ENCODE data around the gene TTC32. TPM values are rescaled to one million over a fixed set of nuclear protein-coding genes. Genes with fewer than 3 reads are reported as not detected.

The TTC32 gene
- polyA plus RNA-seq, 1 experiment, result 3.6 TPM

GRCh38 chr2:19859565-19859964 is 42.2 kb downstream of the TTC32 start:
- POLR2A ChIA-PET, result no interaction called here

GRCh38 chr2:19857806-19858205 is 44.0 kb downstream of the TTC32 start:
- no peak for DNase-seq (ENCODE audit: low read depth)
- CTCF ChIA-PET, result interaction anchor here (1.2 to 1.8 kb wide), 2 partner anchors 15 to 488 kb away, joined by 4 to 5 read pairs; no protein-coding TSS in a partner anchor
- H3K36me3 ChIP-seq (ENCODE audit: control insufficient read depth, insufficient read depth, low read length), result no peaks in the 10 kb centered on the region

More at GRCh38 chr2:19859565-19859964, 42.2 kb downstream of the TTC32 start:
- Histone ChIP-seq H3K36me3 (ENCODE audit: control insufficient read depth, insufficient read depth, low read length) (no peaks in the 10 kb centered on the region), H3K27me3 (ENCODE audit: control insufficient read depth, insufficient read depth, low read length) (no peaks in the 10 kb centered on the region; the same call in 1 of the 2 replicates), H3K4me3 (ENCODE audit: low read depth, low read length) (no peak overlapping the region)
- CTCF ChIA-PET, result interaction anchor here (0.9 kb wide), 1 partner anchor 490 kb away, joined by 4 read pairs; no protein-coding TSS in a partner anchor
- TF ChIP-seq CTCF (IDR thresholded peaks at IDR 0.05; ENCODE audit: insufficient read depth, low read depth, low read length), result no peak
- no peak for DNase-seq (ENCODE audit: low read depth)

GRCh38 chr2:19857100-19857499 is 44.7 kb downstream of the TTC32 start:
- POLR2A ChIA-PET, result no interaction called here
- no peak for TF ChIP-seq CTCF (IDR thresholded peaks at IDR 0.05; ENCODE audit: insufficient read depth, low read depth, low read length)
- Histone ChIP-seq H3K4me3 (ENCODE audit: low read depth, low read length) (no peak overlapping the region), H3K36me3 (ENCODE audit: control insufficient read depth, insufficient read depth, low read length) (no peaks in the 10 kb centered on the region), H3K27me3 (ENCODE audit: control insufficient read depth, insufficient read depth, low read length) (no peaks in the 10 kb centered on the region; the same call in 1 of the 2 replicates)
- DNase-seq (ENCODE audit: low read depth), result no peak
- CTCF ChIA-PET, result interaction anchor here (1.8 kb wide), 1 partner anchor 488 kb away, joined by 5 read pairs; no protein-coding TSS in a partner anchor

More at GRCh38 chr2:19857806-19858205, 44.0 kb downstream of the TTC32 start:
- H3K27me3 ChIP-seq (ENCODE audit: control insufficient read depth, insufficient read depth, low read length), result no peaks in the 10 kb centered on the region; the same call in 1 of the 2 replicates
- no peak overlapping the region for H3K4me3 ChIP-seq (ENCODE audit: low read depth, low read length)
- TF ChIP-seq CTCF (IDR thresholded peaks at IDR 0.05; ENCODE audit: insufficient read depth, low read depth, low read length), result no peak
- POLR2A ChIA-PET, result no interaction called here

GRCh38 chr2:19855542-19856431 is 46.0 kb downstream of the TTC32 start:
- CTCF ChIA-PET, result interaction anchor here (0.7 to 1.5 kb wide), 2 partner anchors 8 to 109 kb away, joined by 3 read pairs; no protein-coding TSS in a partner anchor
- no peak for DNase-seq (ENCODE audit: low read depth)
- H3K4me3 ChIP-seq (ENCODE audit: low read depth, low read length), result no peak overlapping the region
- H3K27me3 ChIP-seq (ENCODE audit: control insufficient read depth, insufficient read depth, low read length), result no peaks in the 10 kb centered on the region; the same call in 1 of the 2 replicates
- POLR2A ChIA-PET, result interaction anchor here (0.6 kb wide), 1 partner anchor 125 kb away, joined by 3 read pairs; no protein-coding TSS in a partner anchor
- no peaks in the 10 kb centered on the region for H3K36me3 ChIP-seq (ENCODE audit: control insufficient read depth, insufficient read depth, low read length)
- TF ChIP-seq CTCF (IDR thresholded peaks at IDR 0.05; ENCODE audit: insufficient read depth, low read depth, low read length), result no peak
